ENCODE measurements around the gene RCC1.
A peak's percentile ranks its signal among the peaks of the same experiment; 100 is the strongest.
"Not testable (repeated sequence)": the region's sequence is repeated elsewhere in the genome, so short reads cannot be mapped to it uniquely, and the experiment has no call there.

The RCC1 gene, protein sequence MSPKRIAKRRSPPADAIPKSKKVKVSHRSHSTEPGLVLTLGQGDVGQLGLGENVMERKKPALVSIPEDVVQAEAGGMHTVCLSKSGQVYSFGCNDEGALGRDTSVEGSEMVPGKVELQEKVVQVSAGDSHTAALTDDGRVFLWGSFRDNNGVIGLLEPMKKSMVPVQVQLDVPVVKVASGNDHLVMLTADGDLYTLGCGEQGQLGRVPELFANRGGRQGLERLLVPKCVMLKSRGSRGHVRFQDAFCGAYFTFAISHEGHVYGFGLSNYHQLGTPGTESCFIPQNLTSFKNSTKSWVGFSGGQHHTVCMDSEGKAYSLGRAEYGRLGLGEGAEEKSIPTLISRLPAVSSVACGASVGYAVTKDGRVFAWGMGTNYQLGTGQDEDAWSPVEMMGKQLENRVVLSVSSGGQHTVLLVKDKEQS

DNA sequence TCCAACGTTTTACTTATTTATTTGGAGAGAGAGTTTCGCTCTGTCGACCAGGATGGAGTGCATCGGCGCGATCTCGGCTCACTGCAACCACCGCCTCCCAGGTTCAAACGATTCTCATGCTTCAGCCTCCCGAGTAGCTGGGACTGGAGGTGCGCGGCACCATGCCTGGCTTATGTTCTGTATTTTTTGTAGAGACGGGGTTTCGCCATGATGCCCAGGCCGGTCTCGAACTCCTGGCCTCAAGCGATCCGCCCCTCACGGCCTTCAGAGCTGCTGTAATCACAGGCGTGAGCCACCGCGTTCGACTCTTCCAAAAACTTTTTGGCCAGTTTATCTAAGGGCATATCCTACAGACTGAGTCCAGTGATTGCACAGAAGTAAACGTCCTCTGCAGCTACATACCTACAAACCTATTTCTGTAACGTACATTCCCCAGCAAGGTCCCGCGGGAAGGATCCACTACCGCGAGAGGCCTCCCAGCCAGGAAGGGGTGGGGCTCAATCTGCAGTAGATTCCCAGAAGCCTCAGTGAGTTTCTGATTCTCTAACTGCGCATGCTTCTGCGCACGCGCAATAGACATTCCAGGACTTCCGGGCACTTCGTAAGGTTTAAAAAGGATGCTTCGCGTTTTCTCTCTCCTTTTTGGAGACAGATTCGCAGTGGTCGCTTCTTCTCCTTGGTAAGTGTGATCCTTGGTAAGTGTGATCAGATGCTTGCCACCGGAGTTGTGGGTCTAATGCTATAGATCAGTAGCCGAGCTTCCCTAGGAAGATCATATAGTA lies at the start of gene RCC1:
RCC1 (plus strand) TSS at position 638 of the 782 bp plus-strand sequence. CDS start 23,824 bp downstream, outside the sequence.
- peaks cover 45% of the 10 kb centered on the region for H3K36me3 ChIP-seq (ENCODE audit: control insufficient read depth, low read depth, low read length)
- H3K27ac ChIP-seq (ENCODE audit: low read length): peak within 1 kb of the TSS; percentile 46
- no peaks in the 10 kb centered on the region for H3K27me3 ChIP-seq (ENCODE audit: control insufficient read depth, insufficient read depth, low read length)
- H3K4me3 ChIP-seq (ENCODE audit: low read length): peak within 1 kb of the TSS; percentile 65
- H3K9ac ChIP-seq (ENCODE audit: low read length): peak within 1 kb of the TSS; percentile 93
- H3K9me3 ChIP-seq (ENCODE audit: control insufficient read depth, low read depth, low read length): no peaks in the 10 kb centered on the region
- H3K4me1 ChIP-seq (ENCODE audit: control insufficient read depth, low read depth, low read length): peaks cover 19% of the 10 kb centered on the region

DNA sequence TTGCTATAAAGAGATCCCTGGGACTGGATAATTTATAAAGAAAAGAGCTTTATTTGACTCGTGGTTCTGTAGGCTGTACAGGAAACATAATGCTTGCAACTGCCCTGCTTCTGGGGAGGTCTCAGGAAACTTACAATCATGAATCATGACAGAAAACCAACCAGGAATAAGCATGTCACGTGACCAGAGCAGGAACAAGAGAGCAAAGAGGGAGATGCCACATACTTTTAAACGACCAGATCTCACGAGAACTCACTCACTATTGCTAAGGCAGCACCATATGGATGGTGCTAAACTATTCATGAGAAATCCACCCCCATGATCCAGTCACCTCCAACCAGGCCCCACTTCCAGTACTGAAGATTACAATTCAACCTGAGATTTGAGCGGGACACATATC lies 49.8 kb upstream of the RCC1 start:
- H3K36me3 ChIP-seq (ENCODE audit: control insufficient read depth, low read depth, low read length): peaks cover 15% of the 10 kb centered on the region
- H3K9me3 ChIP-seq (ENCODE audit: control insufficient read depth, low read depth, low read length): no peaks in the 10 kb centered on the region
- no peak overlapping the region for H3K9ac ChIP-seq (ENCODE audit: low read length)
- no peak overlapping the region for H3K27ac ChIP-seq (ENCODE audit: low read length)
- no peaks in the 10 kb centered on the region for H3K4me1 ChIP-seq (ENCODE audit: control insufficient read depth, low read depth, low read length)
- H3K27me3 ChIP-seq (ENCODE audit: control insufficient read depth, insufficient read depth, low read length): no peaks in the 10 kb centered on the region
- H3K4me3 ChIP-seq (ENCODE audit: low read length): no peak overlapping the region

DNA sequence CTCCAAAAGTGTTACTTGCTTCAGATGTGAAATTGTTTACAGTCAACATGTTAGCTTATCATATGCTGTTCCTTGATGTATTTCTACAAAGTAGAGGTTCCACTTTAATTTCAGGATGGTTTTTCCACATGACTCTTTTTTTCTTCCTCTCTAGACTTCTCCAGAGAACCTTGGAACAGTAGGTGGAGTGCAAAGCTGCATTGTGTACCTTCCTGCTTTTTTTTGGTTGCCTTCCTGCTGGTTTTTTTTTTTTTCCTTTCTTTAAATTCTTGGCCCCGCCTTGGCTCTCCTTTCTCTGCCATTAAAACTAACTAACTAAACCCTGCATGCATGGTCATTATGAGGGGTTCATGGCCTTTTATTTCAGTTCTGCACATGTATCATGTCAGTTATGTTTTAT lies 48.2 kb upstream of the RCC1 start:
- Histone ChIP-seq H3K9me3 (ENCODE audit: control insufficient read depth, low read depth, low read length) (no peaks in the 10 kb centered on the region), H3K27ac (ENCODE audit: low read length) (no peak overlapping the region), H3K4me1 (ENCODE audit: control insufficient read depth, low read depth, low read length) (no peaks in the 10 kb centered on the region), H3K9ac (ENCODE audit: low read length) (no peak overlapping the region), H3K4me3 (ENCODE audit: low read length) (no peak overlapping the region), H3K27me3 (ENCODE audit: control insufficient read depth, insufficient read depth, low read length) (no peaks in the 10 kb centered on the region), H3K36me3 (ENCODE audit: control insufficient read depth, low read depth, low read length) (peaks cover 22% of the 10 kb centered on the region)

DNA sequence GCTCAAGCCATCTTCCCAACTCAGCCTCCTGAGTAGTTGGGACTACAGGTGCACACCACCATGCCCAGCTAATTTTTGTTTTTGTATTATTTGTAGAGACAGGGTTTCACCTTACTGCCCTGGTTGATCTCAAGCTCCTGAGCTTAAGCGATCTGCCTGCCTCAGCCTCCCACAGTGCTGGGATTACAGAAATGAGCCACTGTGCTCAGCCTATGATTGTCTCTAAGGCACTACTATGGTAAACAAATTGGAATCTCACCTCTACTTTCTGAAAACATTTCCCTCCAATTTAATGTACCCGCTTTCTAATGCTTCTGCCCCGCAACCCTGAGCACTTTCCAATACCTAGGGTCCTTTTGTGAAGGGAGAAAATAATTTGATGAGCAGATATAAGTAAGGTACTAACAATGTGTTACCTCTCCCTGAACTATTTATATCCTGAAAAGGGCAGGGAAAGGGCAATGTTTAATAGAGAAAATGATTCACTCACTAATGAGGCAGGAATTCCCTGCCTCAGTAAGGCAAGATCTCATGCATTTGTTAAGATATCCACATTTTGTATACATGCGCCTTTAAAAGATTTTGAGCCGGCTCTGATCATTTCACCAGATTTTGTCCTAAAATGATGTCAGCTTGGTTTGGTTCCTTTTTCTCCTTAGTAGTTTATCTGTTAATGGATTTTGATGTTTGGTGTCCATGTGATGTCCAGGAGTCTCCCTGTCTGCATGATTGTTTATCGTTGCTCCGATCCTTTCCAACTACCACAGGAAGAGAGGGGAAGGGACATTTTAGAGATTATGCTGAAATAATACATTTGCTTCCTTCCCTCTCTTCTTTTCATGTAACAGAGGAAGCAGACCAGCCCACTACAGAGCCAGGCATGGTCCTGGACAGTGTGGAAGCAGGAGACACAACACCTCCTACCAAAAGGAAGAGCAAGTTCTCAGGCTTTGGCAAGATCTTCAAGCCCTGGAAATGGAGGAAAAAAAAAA lies 47.3 kb upstream of the RCC1 start:
- H3K4me1 ChIP-seq (ENCODE audit: control insufficient read depth, low read depth, low read length): no peaks in the 10 kb centered on the region
- no peaks in the 10 kb centered on the region for H3K9me3 ChIP-seq (ENCODE audit: control insufficient read depth, low read depth, low read length)
- no peak overlapping the region for H3K9ac ChIP-seq (ENCODE audit: low read length)
- peaks cover 21% of the 10 kb centered on the region for H3K36me3 ChIP-seq (ENCODE audit: control insufficient read depth, low read depth, low read length)
- H3K4me3 ChIP-seq (ENCODE audit: low read length): no peak overlapping the region
- no peak overlapping the region for H3K27ac ChIP-seq (ENCODE audit: low read length)
- H3K27me3 ChIP-seq (ENCODE audit: control insufficient read depth, insufficient read depth, low read length): no peaks in the 10 kb centered on the region

DNA sequence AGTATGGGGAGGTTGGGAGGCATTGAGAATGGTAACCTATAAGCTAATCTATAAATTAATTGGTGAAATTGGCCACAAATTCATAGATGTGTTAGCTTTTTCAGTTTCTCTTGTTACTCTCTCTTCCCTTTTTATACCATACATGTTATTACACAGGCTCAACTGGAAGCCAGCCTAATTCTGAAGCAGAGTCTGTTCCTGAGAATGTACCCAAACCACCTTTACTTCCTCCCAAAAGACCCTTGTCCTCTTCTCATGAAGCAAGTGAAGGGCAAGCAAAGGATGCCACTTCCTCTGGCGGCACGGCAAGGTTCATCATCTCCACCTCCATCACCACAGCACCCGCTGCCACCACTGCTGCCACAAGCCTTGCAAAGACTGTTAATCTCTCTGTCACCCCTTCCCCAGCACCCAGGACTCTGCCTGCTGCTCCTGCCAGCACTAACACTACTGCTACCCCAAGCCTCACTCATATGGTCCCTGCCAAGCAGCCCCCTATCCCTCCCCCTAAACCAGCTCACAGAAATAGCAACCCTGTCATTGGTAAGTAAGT lies 39.5 kb upstream of the RCC1 start:
- no peaks in the 10 kb centered on the region for H3K9me3 ChIP-seq (ENCODE audit: control insufficient read depth, low read depth, low read length)
- H3K36me3 ChIP-seq (ENCODE audit: control insufficient read depth, low read depth, low read length): peaks cover 41% of the 10 kb centered on the region
- no peak overlapping the region for H3K27ac ChIP-seq (ENCODE audit: low read length)
- H3K4me1 ChIP-seq (ENCODE audit: control insufficient read depth, low read depth, low read length): no peaks in the 10 kb centered on the region
- H3K9ac ChIP-seq (ENCODE audit: low read length): no peak overlapping the region
- H3K27me3 ChIP-seq (ENCODE audit: control insufficient read depth, insufficient read depth, low read length): no peaks in the 10 kb centered on the region
- H3K4me3 ChIP-seq (ENCODE audit: low read length): no peak overlapping the region

DNA sequence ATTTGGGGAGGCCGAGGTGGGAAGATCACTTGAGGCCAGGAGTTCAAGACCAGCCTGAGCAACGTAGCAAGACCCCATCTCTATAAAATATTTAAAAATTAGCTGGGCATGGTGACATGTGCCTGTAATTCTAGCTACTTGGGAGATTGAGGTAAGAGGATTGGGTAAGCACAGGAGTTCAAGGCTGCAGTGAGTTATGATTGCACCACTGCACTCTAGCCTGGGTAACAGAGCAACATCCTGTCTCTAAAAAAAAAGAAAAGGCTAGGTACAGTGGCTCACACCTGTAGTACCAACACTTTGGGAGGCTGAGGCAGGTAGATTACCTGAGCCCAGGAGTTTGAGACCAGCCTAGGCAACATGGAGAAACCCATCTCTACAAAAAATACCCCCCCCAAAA lies 35.7 kb upstream of the RCC1 start:
- H3K4me1 ChIP-seq (ENCODE audit: control insufficient read depth, low read depth, low read length): no peaks in the 10 kb centered on the region
- H3K9me3 ChIP-seq (ENCODE audit: control insufficient read depth, low read depth, low read length): no peaks in the 10 kb centered on the region
- H3K4me3 ChIP-seq (ENCODE audit: low read length): no peak overlapping the region
- peaks cover 40% of the 10 kb centered on the region for H3K36me3 ChIP-seq (ENCODE audit: control insufficient read depth, low read depth, low read length)
- H3K9ac ChIP-seq (ENCODE audit: low read length): no peak overlapping the region
- no peaks in the 10 kb centered on the region for H3K27me3 ChIP-seq (ENCODE audit: control insufficient read depth, insufficient read depth, low read length)
- no peak overlapping the region for H3K27ac ChIP-seq (ENCODE audit: low read length)

DNA sequence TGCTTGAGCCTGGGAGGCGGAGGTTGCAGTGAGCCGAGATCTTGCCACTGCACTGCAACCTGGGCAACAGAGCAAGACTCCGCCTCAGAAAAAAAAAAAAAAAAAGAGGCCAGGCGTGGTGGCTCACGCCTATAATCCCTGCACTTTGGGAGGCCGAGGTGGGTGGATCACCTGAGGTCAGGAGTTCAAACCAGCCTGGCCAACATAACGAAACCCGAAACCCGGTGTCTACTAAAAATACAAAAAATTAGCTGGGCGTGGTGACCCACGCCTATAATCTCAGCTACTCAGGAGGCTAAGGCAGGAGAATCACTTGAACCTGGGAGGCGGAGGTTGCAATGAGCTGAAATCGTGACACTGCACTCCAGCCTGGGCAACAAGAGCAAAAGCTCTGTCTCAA lies 26.3 kb upstream of the RCC1 start:
- H3K4me3 ChIP-seq (ENCODE audit: low read length); H3K4me1 ChIP-seq (ENCODE audit: control insufficient read depth, low read depth, low read length); H3K27me3 ChIP-seq (ENCODE audit: control insufficient read depth, insufficient read depth, low read length); H3K9me3 ChIP-seq (ENCODE audit: control insufficient read depth, low read depth, low read length); H3K9ac ChIP-seq (ENCODE audit: low read length); H3K27ac ChIP-seq (ENCODE audit: low read length): not testable (repeated sequence)
- H3K36me3 ChIP-seq (ENCODE audit: control insufficient read depth, low read depth, low read length): peaks cover 69% of the 10 kb centered on the region

DNA sequence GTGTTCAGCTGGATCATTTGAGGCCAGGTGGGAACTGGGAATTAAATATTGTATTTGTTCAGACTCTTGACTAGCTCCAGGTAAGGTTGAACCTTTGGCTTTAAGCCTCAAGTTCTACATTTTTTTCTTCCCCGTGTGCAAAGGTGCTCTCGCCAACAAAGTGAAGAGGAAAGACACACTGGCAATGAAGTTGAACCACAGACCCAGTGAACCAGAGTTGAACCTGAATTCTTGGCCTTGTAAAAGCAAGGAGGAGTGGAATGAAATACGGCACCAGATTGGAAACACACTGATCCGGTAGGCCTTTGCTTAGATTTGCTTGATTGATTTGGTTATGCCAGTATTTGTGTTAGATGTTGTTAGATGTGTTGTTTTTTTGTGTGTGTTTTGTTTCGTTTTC lies 25.5 kb upstream of the RCC1 start:
- Histone ChIP-seq H3K27ac (ENCODE audit: low read length) (no peak overlapping the region), H3K4me3 (ENCODE audit: low read length) (no peak overlapping the region), H3K9me3 (ENCODE audit: control insufficient read depth, low read depth, low read length) (no peaks in the 10 kb centered on the region), H3K4me1 (ENCODE audit: control insufficient read depth, low read depth, low read length) (no peaks in the 10 kb centered on the region), H3K36me3 (ENCODE audit: control insufficient read depth, low read depth, low read length) (peaks cover 70% of the 10 kb centered on the region), H3K9ac (ENCODE audit: low read length) (no peak overlapping the region), H3K27me3 (ENCODE audit: control insufficient read depth, insufficient read depth, low read length) (no peaks in the 10 kb centered on the region)

DNA sequence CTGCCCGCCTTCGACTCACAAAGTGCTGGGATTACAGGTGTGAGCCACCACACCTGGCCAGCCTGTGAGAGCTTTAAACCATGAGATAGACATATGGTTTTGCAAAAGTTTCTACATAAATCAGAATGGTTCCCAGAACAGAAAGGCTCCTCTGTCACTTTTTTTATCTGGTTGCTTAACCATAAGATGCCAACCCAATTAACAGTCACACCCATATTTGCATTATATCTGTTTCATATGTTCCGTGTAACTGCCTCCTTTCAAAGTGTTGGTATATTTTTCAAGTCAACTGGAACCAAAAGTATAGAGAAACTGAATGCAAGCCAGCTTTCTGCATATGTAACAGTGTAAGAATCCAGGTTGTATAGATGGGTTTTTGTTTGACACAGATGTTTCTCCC lies 23.7 kb upstream of the RCC1 start:
- H3K9ac ChIP-seq (ENCODE audit: low read length): no peak overlapping the region
- H3K4me1 ChIP-seq (ENCODE audit: control insufficient read depth, low read depth, low read length): no peaks in the 10 kb centered on the region
- no peaks in the 10 kb centered on the region for H3K27me3 ChIP-seq (ENCODE audit: control insufficient read depth, insufficient read depth, low read length)
- H3K9me3 ChIP-seq (ENCODE audit: control insufficient read depth, low read depth, low read length): no peaks in the 10 kb centered on the region
- H3K27ac ChIP-seq (ENCODE audit: low read length): no peak overlapping the region
- no peak overlapping the region for H3K4me3 ChIP-seq (ENCODE audit: low read length)
- H3K36me3 ChIP-seq (ENCODE audit: control insufficient read depth, low read depth, low read length): peaks cover 64% of the 10 kb centered on the region

DNA sequence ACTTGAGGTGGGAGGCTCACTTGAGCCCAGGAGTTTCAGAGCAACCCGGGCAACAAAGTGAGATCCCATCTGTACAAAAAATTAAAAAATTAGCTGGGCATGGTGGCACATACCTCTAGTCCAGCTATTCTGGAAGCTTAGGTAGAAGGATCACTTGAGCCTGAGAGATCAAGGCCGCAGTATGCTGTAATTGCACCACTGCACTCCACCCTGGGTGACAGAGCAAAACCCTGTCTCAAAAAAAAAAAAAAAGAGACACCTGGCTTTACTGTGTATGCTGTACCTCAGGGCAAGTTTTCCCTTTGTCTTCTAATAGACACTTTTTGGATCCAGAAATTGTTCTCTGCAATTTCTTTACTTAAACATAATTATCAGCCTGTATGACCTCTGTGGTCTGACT lies 23.1 kb upstream of the RCC1 start:
- Histone ChIP-seq H3K9me3 (ENCODE audit: control insufficient read depth, low read depth, low read length) (no peaks in the 10 kb centered on the region), H3K27me3 (ENCODE audit: control insufficient read depth, insufficient read depth, low read length) (no peaks in the 10 kb centered on the region), H3K4me3 (ENCODE audit: low read length) (no peak overlapping the region), H3K27ac (ENCODE audit: low read length) (no peak overlapping the region), H3K36me3 (ENCODE audit: control insufficient read depth, low read depth, low read length) (peaks cover 61% of the 10 kb centered on the region), H3K9ac (ENCODE audit: low read length) (no peak overlapping the region), H3K4me1 (ENCODE audit: control insufficient read depth, low read depth, low read length) (no peaks in the 10 kb centered on the region)

DNA sequence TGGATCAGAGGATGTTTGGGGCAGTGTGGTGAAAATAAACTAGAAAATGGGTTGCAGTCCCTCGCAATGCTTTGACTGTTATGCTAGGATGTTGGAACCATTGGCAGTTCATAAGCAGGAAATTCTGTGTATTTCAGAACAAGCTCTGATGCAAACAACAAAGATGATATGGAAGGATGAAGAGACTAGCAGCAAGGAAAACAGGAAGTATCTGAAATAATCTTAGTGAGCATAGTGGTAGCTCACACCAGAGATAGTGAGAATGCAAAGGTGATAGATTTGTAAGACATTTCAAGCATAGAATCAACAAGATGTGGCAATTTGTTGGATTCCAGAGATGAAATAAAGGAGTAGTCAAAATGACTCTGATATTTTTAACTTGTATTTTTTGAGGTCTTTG lies 11.1 kb upstream of the RCC1 start:
- Histone ChIP-seq H3K4me1 (ENCODE audit: control insufficient read depth, low read depth, low read length) (no peaks in the 10 kb centered on the region), H3K27me3 (ENCODE audit: control insufficient read depth, insufficient read depth, low read length) (no peaks in the 10 kb centered on the region), H3K27ac (ENCODE audit: low read length) (no peak overlapping the region)

More for the DNA sequence above, 11.1 kb upstream of the RCC1 start:
- peaks cover 52% of the 10 kb centered on the region for H3K36me3 ChIP-seq (ENCODE audit: control insufficient read depth, low read depth, low read length)
- no peak overlapping the region for H3K9ac ChIP-seq (ENCODE audit: low read length)
- H3K9me3 ChIP-seq (ENCODE audit: control insufficient read depth, low read depth, low read length): no peaks in the 10 kb centered on the region
- no peak overlapping the region for H3K4me3 ChIP-seq (ENCODE audit: low read length)

All from iPS-18a (cell line).